GM19035 (cell line): Measurements from ENCODE around the gene PAPOLG.
"Not testable (repeated sequence)": the region's sequence is repeated elsewhere in the genome, so short reads cannot be mapped to it uniquely, and the experiment has no call there.

Experiments used
- ATAC-seq: cut with Tn5 transposase; IDR thresholded peaks from one replicate; pipeline ENCODE4 v1.9.1; 2021; ENCODE audit not compliant: unreplicated experiment

Gene PAPOLG

DNA sequence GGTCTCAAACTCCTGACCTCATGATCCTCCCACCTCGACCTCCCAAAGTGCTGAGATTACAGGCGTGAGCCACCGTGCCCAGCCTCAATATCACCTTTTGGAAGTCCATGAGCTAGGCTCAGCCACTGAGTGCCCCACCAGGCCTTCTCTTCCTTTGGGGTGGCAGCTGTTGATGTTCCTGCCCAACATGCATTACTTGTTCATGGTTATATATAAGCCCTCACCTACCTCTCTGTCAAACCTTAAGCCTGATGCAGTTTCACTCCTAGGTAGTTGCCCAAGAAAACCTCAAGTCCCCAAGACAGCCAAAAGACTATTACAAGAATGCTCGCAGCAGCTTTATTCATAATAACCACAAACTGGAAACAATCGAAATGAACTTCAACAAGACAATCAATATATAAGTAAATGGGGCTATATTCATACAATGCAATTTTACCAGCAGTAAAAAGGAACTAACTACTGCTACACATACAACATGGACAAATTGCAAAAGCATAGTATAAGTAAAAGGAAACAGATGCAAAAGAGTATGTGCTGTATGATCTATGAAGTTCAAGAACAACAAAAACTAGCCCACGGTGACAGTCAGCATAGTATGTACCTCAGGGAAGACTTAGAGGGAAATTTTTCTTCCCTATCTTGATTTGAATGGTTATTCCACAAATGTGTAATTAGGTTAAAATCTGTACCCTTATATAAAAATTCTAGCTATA, 65.7 kb downstream of the PAPOLG start:
- no peak for ATAC-seq

DNA sequence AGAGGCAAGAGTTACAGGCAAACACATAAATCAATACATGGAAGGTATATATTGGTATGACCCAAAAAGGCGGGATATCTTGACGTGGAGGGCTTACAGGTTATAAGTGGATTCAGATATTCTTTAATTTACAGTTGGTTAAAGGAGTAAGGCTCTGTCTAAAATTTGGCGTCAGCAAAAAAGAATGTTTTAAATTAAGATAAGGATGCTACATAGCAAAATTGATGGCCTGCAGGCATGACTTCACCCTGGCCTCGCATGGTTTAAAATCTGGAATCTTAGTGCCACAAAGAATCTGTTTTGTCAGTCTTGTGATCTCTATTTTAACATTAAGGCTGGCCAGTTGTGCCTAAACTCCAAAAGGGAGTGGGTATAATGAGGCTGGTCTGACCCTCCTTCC, 66.9 kb downstream of the PAPOLG start:
- ATAC-seq, result no peak

DNA sequence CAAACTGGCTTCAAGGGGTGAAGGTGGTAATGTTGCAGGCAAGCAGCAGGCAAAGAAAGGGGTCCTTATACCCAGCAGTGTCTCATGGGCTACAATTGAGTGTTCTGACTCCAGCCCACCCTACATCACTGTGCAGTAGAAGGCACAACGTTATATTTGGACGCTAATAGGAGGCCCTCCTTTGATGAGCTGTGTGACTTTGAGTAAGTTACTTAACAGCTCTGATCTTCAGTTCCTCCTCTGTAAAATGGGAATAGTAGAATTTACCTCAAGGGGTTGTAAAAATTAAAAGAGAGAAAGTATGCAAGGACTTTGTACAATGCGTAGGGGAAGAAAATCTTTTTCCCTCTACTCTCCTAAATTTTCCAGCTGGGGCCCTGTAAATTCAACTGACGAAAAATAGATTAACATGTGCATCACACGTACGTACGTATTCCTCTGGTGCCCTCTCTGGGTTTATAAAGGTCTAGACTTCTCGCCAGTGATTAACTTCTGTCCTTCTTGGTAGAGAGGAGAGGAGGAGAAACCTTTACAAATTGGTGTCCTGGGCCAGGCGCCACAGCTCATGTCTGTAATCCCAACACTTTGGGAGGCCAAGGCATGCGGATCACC, 67.7 kb downstream of the PAPOLG start:
- no peak for ATAC-seq

DNA sequence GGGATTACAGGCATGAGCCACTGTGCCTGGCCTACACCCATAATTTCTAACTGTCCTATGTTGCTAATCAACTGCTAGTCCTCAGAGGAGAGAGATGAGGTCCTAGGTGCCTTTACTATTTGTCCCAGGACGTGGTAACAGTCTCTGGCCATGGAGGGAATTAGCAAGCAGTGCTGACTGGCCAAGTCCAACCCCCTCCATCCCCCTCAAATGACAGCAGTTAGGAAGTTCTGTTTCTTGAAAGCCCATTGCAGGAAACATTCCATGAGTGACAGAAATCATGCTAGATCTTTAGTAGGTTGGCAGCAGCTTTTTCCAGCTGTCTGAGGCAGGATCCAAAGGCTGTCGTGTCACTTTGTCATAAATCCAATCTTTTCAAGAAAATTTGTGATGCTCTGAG, 69.6 kb downstream of the PAPOLG start:
- no peak for ATAC-seq

DNA sequence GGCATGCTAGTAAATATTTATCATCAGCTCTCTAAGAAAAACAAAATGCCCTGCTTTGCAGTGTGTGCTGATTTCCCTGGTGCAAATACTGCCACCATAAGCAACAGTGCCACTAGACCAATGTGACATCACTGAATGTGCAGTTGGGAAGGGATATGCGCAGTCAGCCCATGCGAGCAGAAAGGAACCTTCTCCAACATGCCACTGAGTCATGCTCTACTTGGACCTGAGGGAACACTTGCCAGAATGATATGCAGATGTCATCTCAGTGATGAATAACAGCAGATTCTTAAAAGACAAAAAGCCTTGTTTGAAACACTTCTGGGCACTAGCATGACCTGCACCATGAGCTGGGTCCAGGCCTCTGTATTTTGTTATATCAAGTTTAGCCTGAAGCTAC, 70.0 kb downstream of the PAPOLG start:
- no peak for ATAC-seq

DNA sequence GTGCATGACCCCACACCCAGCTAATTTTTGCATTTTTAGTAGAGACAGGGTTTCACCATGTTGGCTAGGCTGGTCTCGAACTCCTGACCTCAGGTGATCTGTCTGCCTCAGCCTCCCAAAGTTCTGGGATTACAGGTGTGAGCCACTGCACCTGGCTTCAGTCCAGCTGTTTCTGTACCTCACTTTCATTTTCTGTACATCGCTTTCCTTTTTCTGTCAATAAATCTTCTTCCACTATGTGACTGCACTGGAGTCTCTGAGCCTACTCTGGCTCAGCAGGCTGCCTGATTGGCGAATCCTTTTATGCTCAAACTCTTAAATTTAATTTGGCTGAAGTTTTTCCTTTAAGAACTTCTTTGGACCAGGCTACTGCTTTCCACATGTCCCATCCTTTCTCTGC, 70.8 kb downstream of the PAPOLG start:
- ATAC-seq, result not testable (repeated sequence)

DNA sequence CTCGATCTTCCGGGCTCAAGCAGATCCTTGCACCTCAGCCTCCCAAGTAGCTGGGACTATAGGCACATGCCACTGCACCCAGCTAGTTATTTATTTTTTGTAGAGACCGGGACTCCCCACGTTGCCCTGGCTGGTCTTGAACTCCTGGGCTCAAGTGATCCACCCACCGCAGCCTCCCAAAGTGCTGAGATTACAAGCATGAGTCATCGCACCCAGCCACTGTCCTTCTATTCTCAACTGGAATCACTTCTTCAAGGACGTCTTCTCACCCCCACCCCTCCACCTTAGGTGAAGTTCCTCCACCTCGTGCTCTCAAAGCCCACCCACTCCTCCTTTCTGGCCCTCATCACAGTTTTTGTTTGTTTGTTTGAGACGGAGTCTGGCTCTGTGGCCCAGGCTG, 71.3 kb downstream of the PAPOLG start:
- ATAC-seq, result no peak

DNA sequence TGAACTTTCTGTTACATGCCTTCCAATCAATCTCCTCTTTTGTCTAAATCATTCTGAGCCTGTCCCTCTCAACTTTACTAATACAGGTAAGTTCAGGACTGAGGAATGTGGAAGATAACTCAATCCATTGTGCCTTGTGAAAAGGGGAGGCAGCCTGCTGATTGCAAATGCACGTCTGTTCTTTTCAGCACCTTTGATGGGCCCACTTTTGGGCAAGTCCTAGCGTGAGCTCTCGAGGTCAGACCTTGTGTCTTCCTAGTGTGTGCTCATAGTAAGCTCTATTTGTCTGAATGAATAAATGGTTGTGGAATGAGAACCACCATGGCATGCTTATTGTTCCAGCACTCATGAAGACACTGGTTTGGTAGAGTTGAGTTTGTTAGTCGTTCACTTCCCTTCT, 74.9 kb downstream of the PAPOLG start:
- ATAC-seq, result no peak

DNA sequence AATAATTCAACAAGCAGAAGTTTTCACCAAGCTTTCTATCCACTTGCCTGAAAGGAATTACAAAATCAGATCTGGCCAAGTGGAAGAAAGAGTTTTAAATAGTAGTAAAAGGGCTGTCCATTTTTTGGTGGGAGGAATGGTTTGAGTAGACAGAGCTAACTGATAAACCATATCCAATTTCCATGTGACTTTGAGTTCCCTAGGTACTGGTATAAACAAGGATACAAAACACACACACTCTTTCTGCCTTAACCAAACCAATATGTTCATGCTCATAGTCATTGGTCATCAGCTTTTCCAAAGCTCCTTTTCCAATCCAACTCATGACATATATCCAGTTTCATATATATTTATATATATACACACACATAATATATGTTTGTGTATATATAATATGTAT, 75.9 kb downstream of the PAPOLG start:
- no peak for ATAC-seq

DNA sequence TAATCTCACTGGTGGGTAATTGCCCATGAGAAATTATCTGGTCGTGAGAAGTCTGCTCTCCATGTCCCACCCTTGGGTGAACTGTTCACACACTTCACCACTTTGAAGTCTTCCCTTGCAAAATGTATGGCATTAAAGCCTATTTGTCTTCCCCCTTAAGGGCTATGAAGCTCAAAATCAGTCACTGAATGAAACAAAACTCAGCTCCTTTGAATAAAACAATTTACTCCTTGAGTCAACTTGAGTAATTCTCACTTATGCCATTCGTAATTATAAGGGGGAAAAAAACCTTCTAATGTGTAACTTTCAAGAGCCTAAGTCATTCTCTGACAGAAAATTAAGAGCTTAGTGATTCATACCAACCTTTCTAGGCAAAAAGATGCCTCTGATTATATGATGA, 76.6 kb downstream of the PAPOLG start:
- no peak for ATAC-seq

DNA sequence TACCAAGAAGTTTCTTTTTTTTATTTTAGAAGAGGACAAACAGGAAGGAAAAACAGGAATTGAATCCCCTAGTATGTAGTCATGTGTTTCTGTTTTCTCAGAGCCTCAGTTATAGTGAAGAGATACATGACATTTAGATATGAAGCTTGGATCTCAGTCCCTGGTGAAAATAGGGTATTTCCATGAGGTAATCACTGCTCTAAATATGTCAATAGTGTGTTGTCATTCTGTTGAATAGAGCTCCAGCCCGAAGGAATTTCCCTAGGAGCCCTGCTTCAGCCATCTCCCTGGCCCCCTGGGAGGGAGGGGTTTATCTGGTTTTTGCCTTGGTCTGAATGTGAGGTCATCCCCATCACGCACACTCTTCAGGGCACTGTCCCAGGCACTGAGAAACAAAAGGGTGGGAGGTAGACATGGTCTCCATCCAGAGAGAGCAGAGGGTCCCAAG, 78.2 kb downstream of the PAPOLG start:
- ATAC-seq, result peak; percentile 43

DNA sequence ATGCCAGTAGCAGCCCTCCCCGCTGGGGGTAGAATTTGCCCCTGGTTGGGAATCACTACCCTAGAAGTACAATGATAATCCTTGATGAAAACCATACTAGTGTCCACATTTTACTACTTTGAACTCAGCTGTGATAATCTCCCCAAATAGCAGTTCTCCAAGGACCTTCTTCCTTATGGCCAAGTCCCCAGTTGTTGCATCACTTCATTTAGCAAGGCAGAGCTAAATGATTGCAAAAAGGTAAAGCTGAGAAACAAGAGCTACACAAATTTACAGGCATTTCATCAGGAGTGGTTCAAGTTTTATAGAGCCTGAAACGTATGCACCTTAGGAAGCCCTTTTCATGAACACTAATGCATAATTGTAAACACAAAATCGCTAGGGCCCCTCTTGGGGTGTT, 80.4 kb downstream of the PAPOLG start:
- ATAC-seq, result no peak

DNA sequence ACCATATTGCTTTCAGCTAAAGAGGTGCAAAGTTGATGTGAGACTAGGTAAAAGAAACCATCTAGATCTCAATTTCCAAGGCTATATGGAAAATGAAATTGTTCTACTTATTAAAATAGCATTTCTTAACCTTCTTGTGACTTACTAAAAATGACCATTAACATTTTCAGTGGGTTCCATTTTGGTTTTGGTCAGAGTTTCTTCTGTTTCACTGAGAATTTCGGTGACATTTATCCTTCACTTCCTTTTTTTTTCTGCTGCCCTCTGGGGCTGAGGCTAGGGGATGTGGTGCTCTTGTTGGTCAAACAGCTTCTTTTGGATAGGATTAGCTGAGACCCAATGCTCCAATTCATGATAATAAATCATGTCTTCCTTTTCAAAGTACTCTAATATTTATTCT, 81.1 kb downstream of the PAPOLG start:
- ATAC-seq, result peak; percentile 24

DNA sequence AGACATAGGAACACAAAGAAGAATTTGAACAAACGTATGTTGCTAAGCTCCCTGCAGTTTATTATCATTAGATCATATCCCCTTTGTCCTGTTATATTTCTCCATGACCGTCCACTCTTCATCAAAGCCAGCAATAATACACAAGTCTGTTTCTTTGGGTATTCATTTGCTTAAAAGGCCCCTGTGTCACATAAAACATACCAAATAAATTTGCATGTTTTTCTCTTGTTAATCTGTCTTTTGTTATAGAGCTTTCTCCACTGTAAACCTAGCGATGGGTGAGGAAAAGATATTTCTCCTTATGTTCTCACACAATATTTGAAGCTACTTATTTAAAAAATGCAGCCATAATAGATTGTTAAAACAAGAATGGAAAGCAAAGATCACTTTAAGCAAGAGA, 82.4 kb downstream of the PAPOLG start:
- no peak for ATAC-seq

DNA sequence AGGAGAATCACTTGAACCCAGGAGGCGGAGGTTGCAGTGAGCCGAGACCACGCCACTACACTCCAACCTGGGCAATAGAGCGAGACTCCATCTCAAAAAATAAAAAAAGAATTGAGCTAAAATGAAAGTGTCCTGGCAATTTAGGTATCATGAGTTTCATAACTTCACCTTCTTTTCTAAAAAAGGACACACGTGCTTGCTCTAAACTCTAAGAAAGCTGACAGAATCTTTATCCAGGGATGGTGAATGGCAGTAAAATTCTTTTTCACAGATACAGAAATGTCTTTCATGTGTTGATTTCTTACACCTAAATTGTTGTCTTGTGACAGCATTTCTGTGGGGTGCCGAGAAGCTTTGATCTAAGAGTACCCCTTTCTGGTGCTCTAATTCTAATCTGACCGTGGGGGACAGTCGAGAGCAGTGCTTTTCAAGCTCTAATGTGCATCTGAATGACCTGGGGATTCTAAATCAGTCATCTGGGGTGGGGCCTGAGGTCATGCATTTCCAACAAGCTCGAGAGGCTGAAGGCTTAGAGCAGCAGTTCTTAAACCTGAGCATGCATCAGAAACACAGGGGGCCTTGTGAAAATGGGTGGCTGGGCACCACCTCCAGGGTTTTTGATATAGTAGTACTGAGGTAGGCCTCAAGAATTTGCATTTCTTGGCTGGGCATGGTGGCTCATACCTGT, 83.2 kb downstream of the PAPOLG start:
- ATAC-seq, result peak; percentile 51

DNA sequence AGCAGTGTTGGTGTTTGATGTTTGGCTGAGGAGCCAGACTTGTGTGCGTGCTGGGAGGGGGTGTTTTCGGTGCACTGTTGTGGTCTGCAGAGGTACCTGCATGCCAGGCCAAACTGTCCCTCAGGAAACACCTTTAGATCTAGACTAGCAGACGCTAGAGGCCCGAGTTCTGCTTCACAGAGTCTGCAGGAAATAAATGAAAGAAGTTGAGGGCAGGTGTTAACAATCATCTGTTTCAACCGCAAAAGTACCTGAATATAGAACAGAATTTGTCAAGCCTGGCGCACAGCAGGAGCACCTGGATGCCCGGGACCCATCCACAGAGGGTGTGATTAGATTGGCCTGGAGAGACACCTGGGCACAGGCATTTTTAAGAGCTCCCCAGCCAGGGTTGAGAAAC, 84.8 kb downstream of the PAPOLG start:
- ATAC-seq, result peak; percentile 45

DNA sequence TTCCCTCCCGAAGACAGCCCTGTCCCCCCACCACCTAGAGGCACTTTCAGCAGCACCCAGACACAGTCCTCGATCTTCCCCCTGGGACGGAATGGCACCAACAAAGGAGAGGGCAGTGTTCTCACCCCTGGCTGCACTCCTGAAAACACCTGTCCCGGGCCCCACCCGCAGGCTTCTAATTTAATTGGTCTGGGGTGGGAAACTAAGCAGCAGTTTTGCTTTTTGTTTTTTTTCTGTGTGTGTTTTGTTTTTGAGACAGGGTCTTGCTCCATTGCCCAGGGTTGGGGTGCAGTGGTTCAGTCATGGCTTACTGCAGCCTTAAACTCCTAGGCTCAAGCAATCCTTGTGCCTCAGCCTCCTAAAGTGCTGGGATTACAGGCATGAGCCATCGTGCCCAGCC, 86.9 kb downstream of the PAPOLG start:
- no peak for ATAC-seq

DNA sequence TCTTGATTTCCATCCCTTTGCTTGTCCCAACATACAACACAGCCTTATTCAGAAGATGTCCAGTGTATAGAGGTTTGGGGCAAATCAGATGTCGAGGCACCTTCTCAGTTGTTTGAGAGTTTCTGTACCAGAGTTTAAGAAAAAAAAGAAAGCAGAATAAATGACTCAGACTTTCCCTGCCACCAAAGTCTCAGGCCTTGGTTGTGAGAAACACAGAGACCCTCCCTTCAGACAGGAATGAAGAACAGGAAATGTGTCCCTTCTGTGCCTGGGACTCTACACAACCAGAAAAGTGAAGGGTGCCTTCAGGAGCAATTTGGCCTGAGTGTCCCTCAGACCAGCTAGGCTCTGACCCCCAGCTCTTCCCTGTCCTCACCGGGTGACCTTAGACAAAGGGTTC, 88.0 kb downstream of the PAPOLG start:
- no peak for ATAC-seq

DNA sequence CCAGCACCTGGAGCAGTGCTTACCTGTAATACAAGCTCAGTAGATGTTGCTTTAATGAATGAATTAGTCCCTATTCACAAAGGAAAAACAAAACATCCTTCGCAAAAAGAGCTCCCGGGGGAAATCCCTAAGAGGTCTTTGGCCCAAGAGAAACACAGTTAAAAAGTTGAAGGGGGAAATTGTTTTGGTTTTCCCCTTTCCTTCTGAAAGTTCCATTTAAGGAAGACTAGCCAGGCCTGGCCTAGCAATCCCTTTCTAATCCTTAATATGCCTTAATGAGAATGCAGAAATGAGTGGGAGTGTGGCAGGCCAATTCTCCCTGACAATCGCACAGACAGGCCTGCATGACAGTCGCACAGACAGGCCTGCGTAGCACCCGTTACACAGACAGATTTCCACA, 91.8 kb downstream of the PAPOLG start:
- no peak for ATAC-seq
